Nephron progenitor cell (in vitro differentiated cells): ENCODE results near the gene SLC34A1.
A peak's percentile ranks its signal among the peaks of the same experiment; 100 is the strongest.

Source experiments
- DNase-seq: peaks from one replicate; pipeline ENCODE4 v3.0.0; 2021
- H3K27ac Mint-ChIP-seq: 2 replicates; pipeline ENCODE4 v1.8.0; 2021; ENCODE audit warnings: mild to moderate bottlenecking, moderate library complexity, mixed read lengths
- H3K27me3 Mint-ChIP-seq: 2 replicates; pipeline ENCODE4 v1.8.0; 2021; ENCODE audit warnings: mild to moderate bottlenecking, low read depth, mixed read lengths; ENCODE audit not compliant: poor library complexity
- H3K36me3 Mint-ChIP-seq: 2 replicates; pipeline ENCODE4 v1.8.0; 2021; ENCODE audit warnings: low read depth, mixed read lengths
- H3K4me1 Mint-ChIP-seq: 2 replicates; pipeline ENCODE4 v1.8.0; 2021; ENCODE audit warnings: mixed read lengths
- H3K4me3 Mint-ChIP-seq: 2 replicates; pipeline ENCODE4 v1.8.0; 2021; ENCODE audit warnings: mild to moderate bottlenecking, moderate library complexity, mixed read lengths
- H3K9me3 Mint-ChIP-seq: 2 replicates; pipeline ENCODE4 v1.8.0; 2021; ENCODE audit warnings: mild to moderate bottlenecking, moderate library complexity, mixed read lengths
- CTCF ChIP-seq: fragments of 200-600 bp; sonication (generic); IDR thresholded peaks from 2 replicates; pipeline ENCODE4 v1.5.0; 2021; ENCODE audit warnings: antibody characterized with exemption

Gene SLC34A1

GRCh38 chr5:177399997-177400868, 16.0 kb downstream of the SLC34A1 start, which contains the start of gene PFN3:
Gene PFN3 (minus strand): TSS chr5:177400661. CDS start chr5:177400576, 85 bp downstream.
- Mint-ChIP-seq H3K4me3 (no peak within 1 kb of the TSS), H3K36me3 (no peaks in the 10 kb centered on the region), H3K9me3 (no peaks in the 10 kb centered on the region), H3K27ac (no peak within 1 kb of the TSS), H3K27me3 (peaks cover 56% of the 10 kb centered on the region), H3K4me1 (peaks cover 16% of the 10 kb centered on the region)
- no peak for DNase-seq
- TF ChIP-seq CTCF = no peak

- peaks cover 16% of the 10 kb centered on the region for H3K4me1 Mint-ChIP-seq
- no peaks in the 10 kb centered on the region for H3K9me3 Mint-ChIP-seq
- TF ChIP-seq CTCF = peak; percentile 32
- H3K4me3 Mint-ChIP-seq = peak overlapping the region; percentile 86
- peaks cover 74% of the 10 kb centered on the region for H3K27me3 Mint-ChIP-seq
- no peak overlapping the region for H3K27ac Mint-ChIP-seq
- no peaks in the 10 kb centered on the region for H3K36me3 Mint-ChIP-seq
- DNase-seq = peak; percentile 80
Measured at GRCh38 chr5:177402271-177403043, 18.2 kb downstream of the SLC34A1 start.

- peak; percentile 38 for DNase-seq
- no peaks in the 10 kb centered on the region for H3K9me3 Mint-ChIP-seq
- H3K27ac Mint-ChIP-seq = no peak overlapping the region
- TF ChIP-seq CTCF = no peak
- H3K27me3 Mint-ChIP-seq = peaks cover 82% of the 10 kb centered on the region
- H3K4me3 Mint-ChIP-seq = peak overlapping the region; percentile 86
- H3K4me1 Mint-ChIP-seq = peaks cover 16% of the 10 kb centered on the region
- H3K36me3 Mint-ChIP-seq = no peaks in the 10 kb centered on the region
Measured at GRCh38 chr5:177403102-177403791, 19.0 kb downstream of the SLC34A1 start.

GRCh38 chr5:177403792-177404640, 19.8 kb downstream of the SLC34A1 start:
- Mint-ChIP-seq H3K4me1 (peaks cover 16% of the 10 kb centered on the region), H3K36me3 (no peaks in the 10 kb centered on the region), H3K27ac (no peak overlapping the region), H3K4me3 (peak overlapping the region; percentile 86), H3K9me3 (no peaks in the 10 kb centered on the region), H3K27me3 (peaks cover 90% of the 10 kb centered on the region)
- peak; percentile 82 for DNase-seq
- TF ChIP-seq CTCF = peak; percentile 58

GRCh38 chr5:177404641-177405179, 20.5 kb downstream of the SLC34A1 start:
- Mint-ChIP-seq H3K9me3 (no peaks in the 10 kb centered on the region), H3K4me3 (peak overlapping the region; percentile 68), H3K4me1 (peaks cover 16% of the 10 kb centered on the region), H3K36me3 (no peaks in the 10 kb centered on the region), H3K27ac (no peak overlapping the region), H3K27me3 (peaks cover 96% of the 10 kb centered on the region)
- TF ChIP-seq CTCF = no peak
- DNase-seq = no peak
